ENCODE measurements around the gene IPO11. TPM values are rescaled to one million over a fixed set of nuclear protein-coding genes. Genes with fewer than 3 reads are reported as not detected.

Gene IPO11
- total RNA-seq, 1 donor from 2014 or later: 18.3 TPM

- H3K27me3 ChIP-seq (ENCODE audit: control insufficient read depth, insufficient read depth, low read length): no peaks in the 10 kb centered on the region
- no peaks in the 10 kb centered on the region for H3K36me3 ChIP-seq (ENCODE audit: control insufficient read depth, insufficient read depth, low read length)
- no peak for TF ChIP-seq CTCF (IDR thresholded peaks at IDR 0.05; ENCODE audit: insufficient read depth, low read length, poor library complexity, severe bottlenecking)
- no peak overlapping the region for H3K4me3 ChIP-seq (ENCODE audit: low read depth, low read length)
- no peak for DNase-seq (ENCODE audit: low read depth)
Measured at GRCh38 chr5:62375627-62376026, 36.9 kb upstream of the IPO11 start.

GRCh38 chr5:62376064-62376463 lies 36.5 kb upstream of the IPO11 start:
- Histone ChIP-seq H3K27me3 (ENCODE audit: control insufficient read depth, insufficient read depth, low read length) (no peaks in the 10 kb centered on the region), H3K36me3 (ENCODE audit: control insufficient read depth, insufficient read depth, low read length) (no peaks in the 10 kb centered on the region), H3K4me3 (ENCODE audit: low read depth, low read length) (no peak overlapping the region)
- DNase-seq (ENCODE audit: low read depth): no peak
- TF ChIP-seq CTCF (IDR thresholded peaks at IDR 0.05; ENCODE audit: insufficient read depth, low read length, poor library complexity, severe bottlenecking): no peak

GRCh38 chr5:62385131-62385530 lies 27.4 kb upstream of the IPO11 start:
- peaks cover 2% of the 10 kb centered on the region for H3K36me3 ChIP-seq (ENCODE audit: control insufficient read depth, insufficient read depth, low read length)
- H3K27me3 ChIP-seq (ENCODE audit: control insufficient read depth, insufficient read depth, low read length): no peaks in the 10 kb centered on the region
- no peak overlapping the region for H3K4me3 ChIP-seq (ENCODE audit: low read depth, low read length)
- DNase-seq (ENCODE audit: low read depth): no peak
- no peak for TF ChIP-seq CTCF (IDR thresholded peaks at IDR 0.05; ENCODE audit: insufficient read depth, low read length, poor library complexity, severe bottlenecking)

GRCh38 chr5:62385816-62386400 lies 26.7 kb upstream of the IPO11 start:
- no peak for DNase-seq (ENCODE audit: low read depth)
- TF ChIP-seq CTCF (IDR thresholded peaks at IDR 0.05; ENCODE audit: insufficient read depth, low read length, poor library complexity, severe bottlenecking): no peak
- H3K36me3 ChIP-seq (ENCODE audit: control insufficient read depth, insufficient read depth, low read length): peaks cover 2% of the 10 kb centered on the region
- no peak overlapping the region for H3K4me3 ChIP-seq (ENCODE audit: low read depth, low read length)
- H3K27me3 ChIP-seq (ENCODE audit: control insufficient read depth, insufficient read depth, low read length): no peaks in the 10 kb centered on the region

- TF ChIP-seq CTCF (IDR thresholded peaks at IDR 0.05; ENCODE audit: insufficient read depth, low read length, poor library complexity, severe bottlenecking): no peak
- Histone ChIP-seq H3K27me3 (ENCODE audit: control insufficient read depth, insufficient read depth, low read length) (no peaks in the 10 kb centered on the region), H3K36me3 (ENCODE audit: control insufficient read depth, insufficient read depth, low read length) (peaks cover 2% of the 10 kb centered on the region), H3K4me3 (ENCODE audit: low read depth, low read length) (no peak overlapping the region)
- DNase-seq (ENCODE audit: low read depth): no peak
Measured at GRCh38 chr5:62386824-62387223, 25.7 kb upstream of the IPO11 start.
